ENCODE measurements around the gene GJA9. TPM values are rescaled to one million over a fixed set of nuclear protein-coding genes. Genes with fewer than 3 reads are reported as not detected.

GJA9 gene
- total RNA-seq, 2 donors from 2014 or later = not detected

DNA sequence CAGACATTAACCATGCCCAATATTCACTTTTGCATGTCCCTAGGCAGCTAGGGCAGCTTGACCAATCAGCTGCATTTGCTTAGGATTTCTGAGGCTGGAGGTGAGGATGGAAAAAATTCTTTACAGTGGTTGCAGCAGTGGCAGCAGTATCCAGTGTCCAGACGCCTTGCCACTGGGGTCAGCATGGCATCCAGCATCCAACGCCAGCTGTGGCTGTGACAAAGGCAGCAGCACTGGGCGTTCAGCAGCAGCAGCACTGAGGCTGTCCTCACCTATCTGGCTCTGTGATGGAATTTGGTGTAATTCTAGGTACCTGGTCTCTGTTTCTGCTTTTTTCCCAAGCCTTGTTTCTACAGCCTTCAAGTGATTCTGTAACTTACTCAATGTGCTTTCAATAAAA lies 44.7 kb upstream of the GJA9 start:
- WGBS, 2 experiments (ENCODE audit: insufficient coverage in 1 of 2, insufficient read length in 1 of 2) = 82 to 94% methylated on average over 3 of the region's 3 CpGs
- Mint-ChIP-seq H3K27me3 (ENCODE audit: insufficient read depth) (peaks cover 2% of the 10 kb centered on the region), H3K4me3 (no peak overlapping the region), H3K27ac (no peak overlapping the region), H3K4me1 (no peaks in the 10 kb centered on the region), H3K36me3 (ENCODE audit: low read depth) (no peaks in the 10 kb centered on the region), H3K9me3 (peaks cover 1% of the 10 kb centered on the region)
- no peak overlapping the region for H3K4me3 ChIP-seq (ENCODE audit: low read length)
- TF ChIP-seq, protein P1, sequence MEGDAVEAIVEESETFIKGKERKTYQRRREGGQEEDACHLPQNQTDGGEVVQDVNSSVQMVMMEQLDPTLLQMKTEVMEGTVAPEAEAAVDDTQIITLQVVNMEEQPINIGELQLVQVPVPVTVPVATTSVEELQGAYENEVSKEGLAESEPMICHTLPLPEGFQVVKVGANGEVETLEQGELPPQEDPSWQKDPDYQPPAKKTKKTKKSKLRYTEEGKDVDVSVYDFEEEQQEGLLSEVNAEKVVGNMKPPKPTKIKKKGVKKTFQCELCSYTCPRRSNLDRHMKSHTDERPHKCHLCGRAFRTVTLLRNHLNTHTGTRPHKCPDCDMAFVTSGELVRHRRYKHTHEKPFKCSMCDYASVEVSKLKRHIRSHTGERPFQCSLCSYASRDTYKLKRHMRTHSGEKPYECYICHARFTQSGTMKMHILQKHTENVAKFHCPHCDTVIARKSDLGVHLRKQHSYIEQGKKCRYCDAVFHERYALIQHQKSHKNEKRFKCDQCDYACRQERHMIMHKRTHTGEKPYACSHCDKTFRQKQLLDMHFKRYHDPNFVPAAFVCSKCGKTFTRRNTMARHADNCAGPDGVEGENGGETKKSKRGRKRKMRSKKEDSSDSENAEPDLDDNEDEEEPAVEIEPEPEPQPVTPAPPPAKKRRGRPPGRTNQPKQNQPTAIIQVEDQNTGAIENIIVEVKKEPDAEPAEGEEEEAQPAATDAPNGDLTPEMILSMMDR (conservative IDR thresholded peaks at IDR 0.05) = no peak
- H3K4me1 ChIP-seq (ENCODE audit: control insufficient read depth, insufficient read depth, low read length) = no peaks in the 10 kb centered on the region
- no peaks in the 10 kb centered on the region for H3K36me3 ChIP-seq (ENCODE audit: control insufficient read depth, insufficient read depth, low read length)
- H3K9me3 ChIP-seq (ENCODE audit: control insufficient read depth, low read length) = no peaks in the 10 kb centered on the region
- H3K9ac ChIP-seq (ENCODE audit: extremely low read depth, low read length, poor library complexity, severe bottlenecking) = no peak overlapping the region
- DNase-seq = no peak
- no peak overlapping the region for H3K27ac ChIP-seq (ENCODE audit: low read depth, low read length)
- no peaks in the 10 kb centered on the region for H3K27me3 ChIP-seq (ENCODE audit: control insufficient read depth, insufficient read depth, low read length, poor library complexity, severe bottlenecking)

DNA sequence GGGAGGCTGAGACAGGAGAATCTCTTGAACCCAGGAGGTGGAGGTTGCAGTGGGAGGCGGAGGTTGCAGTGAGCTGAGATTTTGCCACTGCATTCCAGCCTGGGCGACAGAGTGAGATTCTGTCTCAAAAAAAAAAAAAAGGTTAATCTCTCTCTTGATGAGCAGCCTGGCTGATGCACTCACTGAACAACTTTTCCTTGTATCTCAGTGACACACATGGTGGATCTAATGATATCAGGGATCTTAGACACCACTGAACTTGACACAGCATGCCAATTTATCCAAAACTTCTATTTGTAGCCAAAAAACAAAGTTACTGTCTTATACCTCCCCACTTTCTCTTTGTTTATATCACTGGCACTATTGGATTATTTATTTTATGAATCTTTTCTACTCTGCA lies 44.0 kb upstream of the GJA9 start:
- Mint-ChIP-seq H3K36me3 (ENCODE audit: low read depth) (no peaks in the 10 kb centered on the region), H3K9me3 (peaks cover 1% of the 10 kb centered on the region), H3K4me3 (no peak overlapping the region), H3K27ac (no peak overlapping the region), H3K27me3 (ENCODE audit: insufficient read depth) (peaks cover 3% of the 10 kb centered on the region), H3K4me1 (no peaks in the 10 kb centered on the region)
- H3K27ac ChIP-seq (ENCODE audit: low read depth, low read length) = no peak overlapping the region
- H3K36me3 ChIP-seq (ENCODE audit: control insufficient read depth, insufficient read depth, low read length) = no peaks in the 10 kb centered on the region
- DNase-seq = no peak
- WGBS, 2 experiments (ENCODE audit: insufficient coverage in 1 of 2, insufficient read length in 1 of 2) = 93 to 100% methylated on average over 2 of the region's 2 CpGs
- H3K9me3 ChIP-seq (ENCODE audit: control insufficient read depth, low read length) = no peaks in the 10 kb centered on the region
- no peaks in the 10 kb centered on the region for H3K27me3 ChIP-seq (ENCODE audit: control insufficient read depth, insufficient read depth, low read length, poor library complexity, severe bottlenecking)
- H3K4me1 ChIP-seq (ENCODE audit: control insufficient read depth, insufficient read depth, low read length) = no peaks in the 10 kb centered on the region
- TF ChIP-seq, protein P1 (conservative IDR thresholded peaks at IDR 0.05) = no peak
- H3K4me3 ChIP-seq (ENCODE audit: low read length) = no peak overlapping the region
- H3K9ac ChIP-seq (ENCODE audit: extremely low read depth, low read length, poor library complexity, severe bottlenecking) = no peak overlapping the region

DNA sequence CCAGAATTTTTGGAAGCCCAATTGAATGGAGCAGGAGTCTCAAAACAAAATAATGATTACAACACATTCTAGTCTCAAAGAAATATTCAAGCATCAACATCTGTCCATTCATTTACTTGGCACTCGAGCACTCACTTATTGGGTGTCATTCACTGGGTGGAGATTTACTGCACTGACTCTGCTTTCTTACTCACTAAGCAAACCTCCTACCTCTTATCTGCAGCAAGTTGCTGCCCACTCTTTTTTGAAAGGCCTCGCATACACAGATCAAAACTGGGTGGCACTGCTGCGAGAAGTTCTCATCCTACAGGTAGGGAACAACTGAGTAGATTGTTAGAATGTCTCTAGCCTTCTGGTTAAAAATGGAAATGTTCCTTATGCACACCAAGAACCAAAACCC lies 42.2 kb upstream of the GJA9 start:
- Histone ChIP-seq H3K4me3 (ENCODE audit: low read length) (no peak overlapping the region), H3K9me3 (ENCODE audit: control insufficient read depth, low read length) (no peaks in the 10 kb centered on the region), H3K27me3 (ENCODE audit: control insufficient read depth, insufficient read depth, low read length, poor library complexity, severe bottlenecking) (peaks cover 7% of the 10 kb centered on the region), H3K4me1 (ENCODE audit: control insufficient read depth, insufficient read depth, low read length) (no peaks in the 10 kb centered on the region), H3K9ac (ENCODE audit: extremely low read depth, low read length, poor library complexity, severe bottlenecking) (no peak overlapping the region), H3K36me3 (ENCODE audit: control insufficient read depth, insufficient read depth, low read length) (no peaks in the 10 kb centered on the region), H3K27ac (ENCODE audit: low read depth, low read length) (no peak overlapping the region)
- DNase-seq = no peak
- TF ChIP-seq, protein P1 (conservative IDR thresholded peaks at IDR 0.05) = no peak
- Mint-ChIP-seq H3K27me3 (ENCODE audit: insufficient read depth) (peaks cover 8% of the 10 kb centered on the region), H3K4me1 (no peaks in the 10 kb centered on the region), H3K4me3 (no peak overlapping the region), H3K9me3 (peaks cover 1% of the 10 kb centered on the region), H3K36me3 (ENCODE audit: low read depth) (no peaks in the 10 kb centered on the region), H3K27ac (no peak overlapping the region)
- WGBS, 2 experiments (ENCODE audit: insufficient coverage in 1 of 2, insufficient read length in 1 of 2) = 91 to 100% methylated on average over 1 to 3 of the region's 3 CpGs
